Measurements from ENCODE around the gene PRR5L.
"Not testable (repeated sequence)": the region's sequence is repeated elsewhere in the genome, so short reads cannot be mapped to it uniquely, and the experiment has no call there.

The PRR5L gene

DNA sequence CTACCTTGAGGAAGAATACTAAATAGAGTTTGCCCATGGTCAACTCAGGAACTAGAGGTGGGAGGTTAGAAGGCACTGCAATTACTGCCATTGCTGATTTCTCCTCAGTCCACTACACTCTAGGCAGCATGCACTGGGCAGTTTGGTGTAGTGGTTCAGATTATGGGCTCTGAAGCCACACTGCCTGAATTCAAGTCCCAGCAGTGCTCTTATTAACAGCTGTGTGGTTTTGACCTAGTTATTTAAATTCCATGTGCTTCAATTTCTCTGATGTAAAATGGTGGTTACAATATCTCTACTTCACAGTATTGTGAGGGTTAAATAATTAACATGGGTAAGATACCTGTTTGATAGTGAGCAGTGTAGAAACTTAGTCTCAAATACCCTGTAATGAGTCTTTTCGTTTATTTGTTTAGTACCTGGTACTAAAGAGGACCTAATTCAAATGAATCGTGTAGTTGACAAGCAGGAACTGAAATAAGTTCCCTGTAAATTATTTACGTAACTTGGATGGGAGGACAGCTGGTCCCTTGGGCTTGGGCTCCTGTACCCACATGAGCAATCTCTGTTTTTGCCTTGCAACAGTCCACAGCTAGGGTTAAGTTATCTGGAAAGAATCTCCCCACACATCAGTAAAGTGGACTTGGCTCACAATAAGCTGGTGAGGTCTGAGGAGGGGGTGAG, 17.8 kb downstream of the PRR5L start:
- no peaks in the 10 kb centered on the region for H3K4me1 ChIP-seq (ENCODE audit: control insufficient read depth, insufficient read depth, low read length)
- no peak overlapping the region for H3K9ac ChIP-seq (ENCODE audit: low read length)
- H3K4me3 ChIP-seq (ENCODE audit: low read length), result no peak overlapping the region
- no peak overlapping the region for H3K27ac ChIP-seq (ENCODE audit: low read depth, low read length)
- no peaks in the 10 kb centered on the region for H3K27me3 ChIP-seq (ENCODE audit: control insufficient read depth, insufficient read depth, low read length)
- no peaks in the 10 kb centered on the region for H3K36me3 ChIP-seq (ENCODE audit: control insufficient read depth, insufficient read depth, low read length)

DNA sequence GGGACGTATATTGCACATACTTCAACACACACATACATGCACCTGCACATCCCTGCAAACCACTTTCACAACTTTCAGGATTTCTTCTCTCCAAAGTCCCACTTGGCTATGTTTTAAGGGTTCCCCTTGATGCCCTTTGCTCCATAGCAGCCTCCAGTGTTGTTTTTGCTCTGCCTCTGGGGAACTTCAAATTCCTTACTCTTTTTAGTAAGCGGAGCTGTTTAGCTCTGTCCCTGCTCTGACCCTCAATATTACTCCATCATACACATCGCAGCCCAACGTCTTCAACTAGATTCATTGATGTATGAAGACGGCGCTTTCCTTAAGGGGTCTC, 18.3 kb downstream of the PRR5L start:
- H3K4me1 ChIP-seq (ENCODE audit: control insufficient read depth, insufficient read depth, low read length), result no peaks in the 10 kb centered on the region
- no peaks in the 10 kb centered on the region for H3K27me3 ChIP-seq (ENCODE audit: control insufficient read depth, insufficient read depth, low read length)
- H3K36me3 ChIP-seq (ENCODE audit: control insufficient read depth, insufficient read depth, low read length), result no peaks in the 10 kb centered on the region
- H3K9ac ChIP-seq (ENCODE audit: low read length), result no peak overlapping the region
- no peak overlapping the region for H3K4me3 ChIP-seq (ENCODE audit: low read length)
- no peak overlapping the region for H3K27ac ChIP-seq (ENCODE audit: low read depth, low read length)

DNA sequence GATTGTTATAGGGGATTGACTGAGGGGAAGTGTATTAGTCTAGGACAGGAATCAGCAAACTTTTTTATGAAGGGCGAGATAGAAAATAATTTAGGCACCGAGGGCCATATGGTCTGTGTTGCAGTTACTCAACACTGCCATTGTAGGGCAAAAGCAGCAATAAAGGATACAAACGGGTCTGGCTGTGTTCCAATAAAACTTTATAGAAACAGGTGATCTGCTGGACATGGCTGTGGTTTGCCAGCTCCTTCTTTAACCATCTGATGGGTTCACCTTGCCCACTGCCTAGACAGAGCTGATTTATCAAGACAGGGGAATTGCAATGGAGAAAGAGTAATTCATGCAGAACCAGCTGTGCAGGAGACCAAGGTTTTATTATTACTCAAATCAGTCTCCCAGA, 20.0 kb downstream of the PRR5L start:
- H3K27ac ChIP-seq (ENCODE audit: low read depth, low read length), result no peak overlapping the region
- H3K36me3 ChIP-seq (ENCODE audit: control insufficient read depth, insufficient read depth, low read length), result no peaks in the 10 kb centered on the region
- no peak overlapping the region for H3K4me3 ChIP-seq (ENCODE audit: low read length)
- no peaks in the 10 kb centered on the region for H3K27me3 ChIP-seq (ENCODE audit: control insufficient read depth, insufficient read depth, low read length)
- no peak overlapping the region for H3K9ac ChIP-seq (ENCODE audit: low read length)
- H3K4me1 ChIP-seq (ENCODE audit: control insufficient read depth, insufficient read depth, low read length), result no peaks in the 10 kb centered on the region

DNA sequence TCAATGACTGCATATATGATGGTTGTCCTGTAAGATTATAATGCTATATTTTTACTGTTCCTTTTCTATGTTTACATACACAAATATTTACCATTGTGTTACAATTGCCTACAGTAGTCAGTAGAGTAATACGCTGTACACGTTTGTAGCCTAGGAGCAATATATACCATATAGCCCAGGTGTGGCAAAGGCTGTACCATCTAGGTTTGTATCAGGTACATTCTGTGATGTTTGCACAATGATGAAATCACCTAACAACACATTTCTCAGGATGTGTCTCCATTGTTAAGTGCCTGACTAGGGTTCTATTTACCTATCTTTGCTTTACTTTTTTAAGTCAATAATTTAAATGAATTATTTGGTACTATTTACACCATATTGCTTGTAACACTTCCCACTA, 21.9 kb downstream of the PRR5L start:
- no peaks in the 10 kb centered on the region for H3K27me3 ChIP-seq (ENCODE audit: control insufficient read depth, insufficient read depth, low read length)
- no peaks in the 10 kb centered on the region for H3K36me3 ChIP-seq (ENCODE audit: control insufficient read depth, insufficient read depth, low read length)
- no peak overlapping the region for H3K4me3 ChIP-seq (ENCODE audit: low read length)
- no peak overlapping the region for H3K27ac ChIP-seq (ENCODE audit: low read depth, low read length)
- H3K9ac ChIP-seq (ENCODE audit: low read length), result no peak overlapping the region
- no peaks in the 10 kb centered on the region for H3K4me1 ChIP-seq (ENCODE audit: control insufficient read depth, insufficient read depth, low read length)

DNA sequence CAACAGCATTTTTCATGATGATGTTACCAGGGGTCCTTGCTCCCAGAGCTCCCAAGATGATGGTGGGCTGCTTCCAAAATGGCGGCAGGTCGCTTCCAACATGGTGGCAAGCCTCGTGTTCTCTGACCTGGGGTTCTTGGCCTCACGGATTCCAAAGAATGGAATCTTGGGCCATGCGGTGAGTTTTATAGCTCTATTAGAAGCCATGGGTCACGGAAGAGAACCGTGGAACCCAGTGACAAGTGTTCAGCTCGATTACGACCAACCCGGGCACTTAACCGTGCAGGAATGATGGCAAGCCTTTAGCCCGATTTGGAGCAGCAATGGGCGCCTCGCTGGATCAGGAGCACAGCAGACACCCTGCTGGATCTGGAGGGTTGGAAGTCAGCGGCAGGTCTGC, 28.9 kb downstream of the PRR5L start:
- H3K4me1 ChIP-seq (ENCODE audit: control insufficient read depth, insufficient read depth, low read length); H3K4me3 ChIP-seq (ENCODE audit: low read length); H3K27me3 ChIP-seq (ENCODE audit: control insufficient read depth, insufficient read depth, low read length); H3K27ac ChIP-seq (ENCODE audit: low read depth, low read length); H3K9ac ChIP-seq (ENCODE audit: low read length); H3K36me3 ChIP-seq (ENCODE audit: control insufficient read depth, insufficient read depth, low read length): not testable (repeated sequence)

DNA sequence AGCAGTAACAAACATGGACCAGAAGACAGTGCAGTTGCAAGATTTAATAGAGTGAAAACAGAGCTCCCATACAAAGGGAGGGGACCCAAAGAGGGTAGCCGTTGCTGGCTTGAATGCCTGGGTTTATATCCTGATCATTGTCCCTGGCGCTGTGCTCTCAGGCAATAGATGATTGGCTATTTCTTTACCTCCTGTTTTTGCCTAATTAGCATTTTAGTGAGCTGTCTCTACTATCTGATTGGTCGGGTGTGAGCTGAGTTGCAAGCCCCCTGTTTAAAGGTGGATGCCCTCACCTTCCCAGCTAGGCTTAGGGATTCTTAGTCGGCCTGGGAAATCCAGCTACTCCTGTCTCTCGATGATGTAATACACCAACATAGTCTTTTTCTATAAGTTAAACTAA, 29.3 kb downstream of the PRR5L start:
- H3K27ac ChIP-seq (ENCODE audit: low read depth, low read length); H3K36me3 ChIP-seq (ENCODE audit: control insufficient read depth, insufficient read depth, low read length); H3K27me3 ChIP-seq (ENCODE audit: control insufficient read depth, insufficient read depth, low read length): not testable (repeated sequence)

DNA sequence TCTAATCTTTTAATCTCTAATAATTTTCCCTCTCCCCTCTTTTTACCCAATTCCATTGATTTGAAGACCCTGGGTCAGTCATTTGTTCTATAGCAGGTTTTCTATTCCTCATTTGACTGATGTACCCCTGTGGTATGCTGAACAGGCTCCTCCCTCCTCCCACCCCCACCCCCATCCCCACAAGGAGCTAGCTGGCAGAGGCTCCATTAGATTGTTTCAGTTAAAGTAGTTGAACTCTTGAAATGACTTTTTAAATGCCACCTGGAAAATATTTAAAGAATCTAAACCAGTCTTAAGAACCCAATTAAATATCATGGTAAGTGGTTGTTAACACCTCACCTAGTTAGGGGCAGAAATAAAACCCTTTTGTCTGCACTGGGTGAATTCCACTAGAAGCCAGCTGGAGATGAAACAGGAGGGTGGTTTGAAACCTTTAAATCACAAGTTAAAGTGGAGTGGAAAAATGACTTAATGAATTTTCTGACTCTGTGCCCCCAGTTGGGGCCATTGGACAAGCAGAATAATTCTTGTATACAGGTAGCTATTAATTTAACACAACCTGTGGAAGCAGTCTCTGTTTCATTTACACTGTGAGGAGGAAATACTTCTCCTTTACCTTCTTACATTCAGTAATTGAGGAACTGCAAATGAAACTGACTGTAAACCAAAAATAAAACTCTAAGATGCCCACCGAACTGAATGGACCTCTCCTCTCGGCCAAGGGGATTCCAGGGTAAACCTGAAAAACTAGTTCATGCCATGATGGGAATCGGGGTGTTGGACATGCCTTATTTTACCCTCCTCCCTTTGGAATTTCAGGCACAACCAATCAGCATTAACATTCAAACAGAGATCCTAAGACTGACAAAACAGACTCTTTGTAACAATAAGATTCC, 30.7 kb downstream of the PRR5L start:
- Histone ChIP-seq H3K4me3 (ENCODE audit: low read length) (no peak overlapping the region), H3K27me3 (ENCODE audit: control insufficient read depth, insufficient read depth, low read length) (no peaks in the 10 kb centered on the region), H3K4me1 (ENCODE audit: control insufficient read depth, insufficient read depth, low read length) (no peaks in the 10 kb centered on the region), H3K27ac (ENCODE audit: low read depth, low read length) (no peak overlapping the region), H3K9ac (ENCODE audit: low read length) (no peak overlapping the region), H3K36me3 (ENCODE audit: control insufficient read depth, insufficient read depth, low read length) (no peaks in the 10 kb centered on the region)

More for the DNA sequence above, 29.3 kb downstream of the PRR5L start:
- not testable (repeated sequence) for H3K4me3 ChIP-seq (ENCODE audit: low read length); H3K4me1 ChIP-seq (ENCODE audit: control insufficient read depth, insufficient read depth, low read length); H3K9ac ChIP-seq (ENCODE audit: low read length)

DNA sequence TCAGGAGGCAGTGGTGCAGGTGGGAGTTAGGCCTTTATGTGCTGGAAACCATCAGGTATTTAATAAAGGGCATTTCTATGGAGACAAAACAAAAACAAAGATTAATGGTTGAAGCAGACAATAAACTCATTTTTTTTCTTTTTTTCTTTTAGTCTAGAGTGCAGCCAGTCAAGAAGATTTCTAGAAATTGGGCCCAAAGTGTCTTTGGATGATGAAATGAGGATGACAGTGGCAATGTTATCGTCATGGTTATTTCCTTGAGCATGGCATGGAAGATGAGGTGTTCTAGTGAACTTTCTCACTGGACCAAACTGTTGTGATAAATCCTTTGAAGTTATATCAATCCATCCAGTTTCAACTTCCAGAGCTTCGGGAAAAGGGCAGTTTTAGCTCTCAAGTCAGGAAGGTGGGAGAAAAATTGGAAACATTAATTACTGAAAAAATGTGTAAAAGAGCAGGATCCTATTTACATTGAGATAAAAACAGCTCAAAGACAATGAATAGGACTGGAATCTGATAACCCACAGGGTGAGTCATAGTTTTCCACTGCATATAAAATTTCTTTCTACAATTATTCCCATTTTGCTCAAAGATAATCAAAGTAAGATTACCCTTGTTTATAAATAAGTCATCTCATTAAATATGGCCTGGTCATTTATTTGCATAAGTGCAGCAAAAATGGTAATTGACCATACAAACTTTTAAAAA, 33.0 kb downstream of the PRR5L start:
- no peak overlapping the region for H3K9ac ChIP-seq (ENCODE audit: low read length)
- no peaks in the 10 kb centered on the region for H3K27me3 ChIP-seq (ENCODE audit: control insufficient read depth, insufficient read depth, low read length)
- H3K27ac ChIP-seq (ENCODE audit: low read depth, low read length), result no peak overlapping the region
- no peak overlapping the region for H3K4me3 ChIP-seq (ENCODE audit: low read length)
- no peaks in the 10 kb centered on the region for H3K36me3 ChIP-seq (ENCODE audit: control insufficient read depth, insufficient read depth, low read length)
- no peaks in the 10 kb centered on the region for H3K4me1 ChIP-seq (ENCODE audit: control insufficient read depth, insufficient read depth, low read length)

DNA sequence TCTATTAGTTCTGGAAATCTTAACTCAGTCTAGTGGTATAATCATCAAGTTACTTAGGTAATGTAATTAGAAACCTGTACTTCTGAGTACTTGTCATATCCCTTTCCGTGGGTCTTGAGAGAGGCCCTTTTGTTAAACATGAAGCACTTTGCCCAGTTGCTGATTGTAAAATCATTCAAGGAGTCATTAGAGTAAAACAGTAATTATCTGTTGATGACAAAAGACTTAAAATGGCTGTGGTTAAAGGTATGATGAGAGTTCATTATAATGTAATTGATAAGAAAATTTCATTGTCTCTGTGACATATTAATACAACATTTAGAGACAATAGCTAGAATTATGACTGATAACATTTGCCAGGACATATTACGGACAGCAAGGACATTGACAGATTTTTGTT, 34.3 kb downstream of the PRR5L start:
- Histone ChIP-seq H3K9ac (ENCODE audit: low read length) (no peak overlapping the region), H3K36me3 (ENCODE audit: control insufficient read depth, insufficient read depth, low read length) (no peaks in the 10 kb centered on the region), H3K4me1 (ENCODE audit: control insufficient read depth, insufficient read depth, low read length) (no peaks in the 10 kb centered on the region), H3K4me3 (ENCODE audit: low read length) (no peak overlapping the region), H3K27me3 (ENCODE audit: control insufficient read depth, insufficient read depth, low read length) (no peaks in the 10 kb centered on the region), H3K27ac (ENCODE audit: low read depth, low read length) (no peak overlapping the region)

DNA sequence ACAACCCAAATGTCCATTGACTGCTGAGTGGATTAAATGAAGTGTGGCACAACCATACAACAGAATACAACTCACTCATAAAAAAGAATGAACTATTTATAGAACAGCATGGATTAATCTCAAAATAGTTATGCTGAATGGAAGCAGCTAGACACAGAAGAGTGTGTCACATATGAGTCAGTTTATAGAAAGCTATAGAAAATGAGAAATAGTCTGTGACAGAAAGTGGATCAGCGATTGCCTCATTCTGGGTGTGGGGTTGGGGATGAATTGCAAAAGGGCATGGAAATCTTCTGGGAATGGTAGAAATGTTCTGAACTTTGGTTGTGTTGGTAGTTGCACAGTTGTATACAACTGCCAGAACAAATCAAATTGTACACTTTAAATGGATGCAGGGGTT, 37.4 kb downstream of the PRR5L start:
- H3K27ac ChIP-seq (ENCODE audit: low read depth, low read length), result no peak overlapping the region
- no peak overlapping the region for H3K4me3 ChIP-seq (ENCODE audit: low read length)
- H3K4me1 ChIP-seq (ENCODE audit: control insufficient read depth, insufficient read depth, low read length), result no peaks in the 10 kb centered on the region
- no peaks in the 10 kb centered on the region for H3K36me3 ChIP-seq (ENCODE audit: control insufficient read depth, insufficient read depth, low read length)
- no peak overlapping the region for H3K9ac ChIP-seq (ENCODE audit: low read length)
- H3K27me3 ChIP-seq (ENCODE audit: control insufficient read depth, insufficient read depth, low read length), result no peaks in the 10 kb centered on the region

DNA sequence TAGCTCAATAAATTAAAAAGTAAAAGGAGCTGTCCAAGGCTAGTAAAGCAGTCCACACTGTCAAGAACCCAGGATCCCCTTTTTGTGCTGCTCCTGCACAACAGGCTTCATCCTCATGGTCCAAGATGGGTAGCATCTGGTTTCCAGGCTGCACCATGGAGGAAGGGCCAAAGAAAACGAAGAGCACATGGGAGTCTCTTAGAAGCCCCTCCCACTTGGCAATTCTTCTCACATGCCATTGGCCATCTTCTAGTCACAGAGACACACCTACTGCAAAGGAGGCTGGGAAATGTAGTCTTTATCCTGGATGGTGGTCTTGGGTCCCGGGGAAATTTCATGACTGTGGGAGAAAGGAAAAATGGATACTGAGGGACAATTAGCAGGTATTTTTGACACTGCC, 37.8 kb downstream of the PRR5L start:
- no peaks in the 10 kb centered on the region for H3K4me1 ChIP-seq (ENCODE audit: control insufficient read depth, insufficient read depth, low read length)
- no peaks in the 10 kb centered on the region for H3K27me3 ChIP-seq (ENCODE audit: control insufficient read depth, insufficient read depth, low read length)
- H3K27ac ChIP-seq (ENCODE audit: low read depth, low read length), result no peak overlapping the region
- H3K9ac ChIP-seq (ENCODE audit: low read length), result no peak overlapping the region
- no peak overlapping the region for H3K4me3 ChIP-seq (ENCODE audit: low read length)
- H3K36me3 ChIP-seq (ENCODE audit: control insufficient read depth, insufficient read depth, low read length), result no peaks in the 10 kb centered on the region

DNA sequence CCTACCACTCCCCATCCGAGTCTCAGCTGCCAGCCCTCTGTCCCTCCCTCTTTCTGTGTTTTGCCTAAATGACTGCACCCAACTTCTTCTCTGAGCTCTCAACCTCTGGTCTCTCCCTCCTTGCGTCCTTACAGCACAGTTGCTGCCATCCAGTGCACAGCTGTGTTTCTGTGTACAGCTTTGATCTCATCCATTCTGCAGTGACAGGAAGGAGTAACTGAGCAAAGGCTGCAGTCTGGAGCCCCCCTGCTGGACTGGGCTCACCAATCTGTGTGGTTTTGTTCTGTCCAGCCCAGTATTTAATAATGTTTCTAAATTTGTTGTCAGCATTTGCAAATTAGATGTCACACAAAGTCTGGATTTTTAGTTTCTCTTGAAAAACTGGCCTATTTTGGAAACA, 43.8 kb downstream of the PRR5L start:
- H3K4me3 ChIP-seq (ENCODE audit: low read length), result no peak overlapping the region
- H3K9ac ChIP-seq (ENCODE audit: low read length), result no peak overlapping the region
- no peaks in the 10 kb centered on the region for H3K36me3 ChIP-seq (ENCODE audit: control insufficient read depth, insufficient read depth, low read length)
- H3K27me3 ChIP-seq (ENCODE audit: control insufficient read depth, insufficient read depth, low read length), result no peaks in the 10 kb centered on the region
- H3K27ac ChIP-seq (ENCODE audit: low read depth, low read length), result no peak overlapping the region
- no peaks in the 10 kb centered on the region for H3K4me1 ChIP-seq (ENCODE audit: control insufficient read depth, insufficient read depth, low read length)
